8988T (cell line): Measurements from ENCODE around the gene ARHGEF1.

Source experiments
- DNase-seq: peaks from one replicate; pipeline ENCODE4 v3.0.0; 2011

Gene ARHGEF1

GRCh38 chr19:41921577-41922576 lies 38.9 kb downstream of the ARHGEF1 start:
- no peak for DNase-seq

DNA sequence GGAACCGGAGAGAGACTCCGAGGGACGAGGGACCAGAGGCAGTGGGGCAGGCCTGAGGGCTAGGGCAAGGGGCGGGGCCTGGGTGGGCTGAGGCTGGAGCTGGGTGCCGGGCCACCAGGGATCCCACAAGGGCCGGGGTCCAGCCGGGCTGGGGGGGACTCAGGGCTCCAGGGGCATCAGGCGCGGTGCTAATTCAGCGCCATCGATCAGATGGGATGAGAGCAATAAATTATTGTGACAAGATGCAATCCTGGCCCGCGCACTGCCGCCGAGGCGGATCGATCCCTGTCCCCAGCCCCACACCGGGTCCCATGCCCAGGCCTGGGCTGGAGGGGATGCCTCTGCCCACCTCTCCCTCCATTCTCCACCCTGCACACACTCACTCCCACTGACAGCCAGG lies 39.6 kb downstream of the ARHGEF1 start:
- DNase-seq, result no peak

GRCh38 chr19:41923045-41923788 lies 40.2 kb downstream of the ARHGEF1 start:
- no peak for DNase-seq

DNA sequence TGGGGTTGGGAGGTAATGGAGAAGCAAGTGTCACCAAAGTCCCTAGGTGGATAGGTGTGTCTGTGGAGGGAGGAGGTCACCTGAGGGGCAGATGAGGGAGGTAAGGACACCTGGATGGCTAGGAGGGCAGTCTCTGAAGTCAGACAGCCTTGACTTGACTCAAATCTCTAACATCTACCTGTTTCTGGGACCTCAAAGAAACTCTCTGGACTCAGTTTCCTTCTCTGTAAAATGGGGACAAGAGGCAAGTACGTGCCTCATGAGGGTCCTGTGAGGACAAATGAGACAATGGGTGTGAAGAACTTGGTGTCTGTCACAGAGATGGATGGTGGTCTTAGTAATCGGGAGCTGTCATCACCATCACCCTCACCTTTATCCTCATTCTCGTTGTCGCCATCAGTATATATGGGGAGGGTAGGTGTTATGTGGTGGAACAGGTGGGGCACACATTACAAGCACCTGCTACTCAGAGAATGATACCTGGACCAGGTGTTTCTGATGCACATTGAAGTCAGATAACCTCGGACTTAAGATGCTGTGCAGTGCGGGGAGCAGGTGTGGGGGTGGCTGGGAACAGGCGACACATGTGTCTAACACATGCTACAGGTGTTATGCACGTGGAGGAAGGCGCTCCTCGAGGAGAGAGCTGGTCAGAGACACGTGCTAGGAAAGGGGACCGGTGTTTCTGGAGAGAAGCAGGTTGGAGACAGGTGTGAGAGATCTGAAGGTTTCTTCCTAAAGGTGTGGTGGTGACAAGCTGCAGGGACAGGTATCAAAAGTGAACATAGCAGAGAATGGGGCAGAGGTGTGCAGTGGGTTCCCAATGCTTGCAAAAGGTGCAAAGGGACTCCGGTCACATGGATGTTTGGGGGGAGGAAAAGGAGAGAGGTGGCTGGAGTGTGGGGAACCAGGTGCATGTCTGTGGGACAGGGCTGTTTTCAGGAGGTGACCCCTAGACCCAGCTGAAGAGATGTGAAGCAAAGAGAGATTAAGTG lies 41.5 kb downstream of the ARHGEF1 start:
- no peak for DNase-seq

DNA sequence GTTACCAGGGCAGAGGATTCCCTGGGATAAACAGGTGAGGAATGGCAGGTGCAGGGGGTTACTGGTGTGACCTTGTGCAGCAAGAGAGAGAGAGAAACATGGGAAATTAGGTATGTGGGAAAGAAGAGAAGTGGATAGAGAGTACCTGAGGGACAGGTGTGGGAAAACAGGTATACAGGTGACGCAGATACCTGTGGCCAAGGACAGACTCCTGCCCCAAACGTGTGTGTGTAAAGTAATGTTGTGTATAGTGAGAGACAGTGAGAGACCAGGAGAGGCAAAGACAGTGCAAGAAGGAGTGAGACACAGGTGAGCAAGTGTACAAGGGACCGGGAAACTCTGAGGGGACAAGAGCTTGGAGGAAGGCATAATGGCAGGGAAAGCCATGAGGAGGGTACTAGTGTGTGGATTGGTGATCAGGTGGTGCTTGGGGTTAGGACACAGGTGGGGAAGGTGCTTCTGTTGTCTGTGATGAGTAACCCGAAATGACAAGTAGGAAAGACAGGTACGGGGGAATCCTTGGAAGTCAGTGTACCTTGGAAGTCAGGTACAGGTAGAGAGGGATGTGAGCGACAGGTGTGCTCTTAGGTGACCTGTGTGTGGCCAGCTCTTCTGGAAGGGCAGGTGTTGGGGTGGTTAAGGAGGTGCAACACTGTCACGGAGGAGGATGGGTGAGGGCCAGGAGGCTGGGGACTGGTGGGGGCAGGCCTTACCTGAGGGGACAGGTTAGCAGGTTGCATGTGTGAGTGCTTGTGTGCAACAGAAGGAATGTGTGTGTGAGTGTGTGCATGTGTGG lies 42.4 kb downstream of the ARHGEF1 start:
- no peak for DNase-seq

GRCh38 chr19:41926028-41926762 lies 43.2 kb downstream of the ARHGEF1 start:
- no peak for DNase-seq

DNA sequence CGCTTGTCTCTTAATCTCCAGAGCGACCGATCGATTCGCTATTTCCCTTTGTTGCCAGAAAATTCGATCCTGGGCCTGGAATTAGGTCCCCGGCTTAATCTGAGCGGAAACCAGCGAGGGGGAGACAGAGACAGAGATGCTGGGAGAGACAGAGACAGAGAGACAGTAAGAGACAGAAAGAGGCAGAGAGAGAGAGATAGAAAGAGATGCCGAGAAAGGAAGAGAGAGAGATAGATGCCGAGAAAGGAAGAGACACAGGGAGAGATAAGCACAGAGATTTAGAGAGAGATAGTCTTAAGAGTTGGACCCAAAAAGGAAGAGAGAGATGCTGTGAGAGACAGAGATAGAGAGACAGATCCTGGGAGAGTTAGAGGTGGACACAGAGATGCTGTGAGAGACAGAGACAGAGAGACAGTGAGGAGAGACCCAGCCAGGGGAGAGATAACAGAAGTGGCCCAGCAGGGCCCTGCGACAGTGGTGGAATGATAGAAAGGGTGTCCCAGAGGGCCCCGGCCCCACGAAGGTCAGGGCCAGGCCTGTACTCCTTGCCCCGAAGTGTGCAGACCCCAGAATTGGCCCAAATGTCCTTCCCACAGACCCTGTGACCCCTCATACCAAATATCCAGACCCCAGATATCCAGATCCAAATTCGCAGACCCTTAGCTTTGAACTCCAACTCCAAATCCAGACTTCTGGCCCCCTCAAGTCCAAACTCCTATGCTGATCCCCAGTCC lies 43.9 kb downstream of the ARHGEF1 start:
- no peak for DNase-seq

GRCh38 chr19:41927497-41928192 lies 44.7 kb downstream of the ARHGEF1 start:
- DNase-seq, result peak; percentile 72

GRCh38 chr19:41928221-41928683 lies 45.3 kb downstream of the ARHGEF1 start, which contains the start of gene ERFL:
Gene ERFL, minus strand, starts transcription at chr19:41928449. Its CDS starts 15,530 bp downstream, at chr19:41912919.
- peak; percentile 70 for DNase-seq

DNA sequence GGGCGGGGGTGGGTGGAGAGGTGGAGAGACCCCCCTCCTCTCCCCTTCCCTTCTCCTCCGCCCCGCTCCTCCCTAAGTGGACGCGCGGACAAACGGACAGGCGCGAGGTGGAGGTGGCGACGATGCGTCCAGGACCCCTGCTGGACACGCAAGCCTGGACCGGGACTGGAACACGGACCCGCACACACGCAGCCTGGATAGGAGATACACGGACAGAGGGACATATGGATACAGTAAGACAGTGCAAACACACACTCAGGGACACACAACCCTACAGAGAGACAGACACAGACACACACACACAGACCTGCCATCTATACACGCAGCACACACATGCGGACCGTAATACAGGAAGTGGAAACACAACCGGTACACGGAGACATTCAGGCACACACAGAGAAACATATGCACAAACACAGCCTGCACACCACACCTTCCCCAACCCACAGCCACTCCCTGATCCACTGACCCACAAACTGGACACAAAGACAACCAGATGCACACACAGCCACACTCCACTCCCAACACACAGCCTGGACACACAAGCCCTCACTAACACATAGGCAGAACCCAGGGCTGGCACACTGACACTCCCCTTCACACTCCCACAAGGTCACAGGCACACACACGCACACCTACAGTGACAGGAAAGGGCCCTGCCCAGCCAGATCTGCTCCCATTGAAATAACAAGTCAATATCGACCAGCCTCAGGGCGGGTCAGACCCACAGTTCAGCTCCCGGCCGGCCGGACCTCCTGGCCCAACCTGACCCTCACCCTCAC lies 46.0 kb downstream of the ARHGEF1 start:
- DNase-seq, result no peak

GRCh38 chr19:41929536-41930071 lies 46.6 kb downstream of the ARHGEF1 start:
- DNase-seq, result no peak

DNA sequence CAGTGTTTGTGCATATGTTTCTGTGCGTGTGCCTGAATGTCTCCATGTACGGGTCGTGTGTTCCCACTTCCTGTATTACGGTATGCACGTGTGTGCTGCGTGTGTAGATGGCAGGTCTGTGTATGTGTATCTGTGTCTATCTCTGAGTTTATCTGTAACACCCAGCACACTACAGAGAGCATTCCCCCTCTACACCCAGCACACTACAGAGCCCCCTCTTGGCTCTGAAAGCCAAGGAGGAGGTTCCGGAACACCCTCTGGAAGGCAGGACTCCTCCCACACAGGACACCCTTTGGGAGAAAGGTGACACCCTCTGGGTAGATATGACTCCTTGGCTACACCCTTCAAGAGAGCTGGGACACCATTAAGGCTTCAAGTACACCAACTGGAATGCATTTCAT lies 47.3 kb downstream of the ARHGEF1 start:
- no peak for DNase-seq

DNA sequence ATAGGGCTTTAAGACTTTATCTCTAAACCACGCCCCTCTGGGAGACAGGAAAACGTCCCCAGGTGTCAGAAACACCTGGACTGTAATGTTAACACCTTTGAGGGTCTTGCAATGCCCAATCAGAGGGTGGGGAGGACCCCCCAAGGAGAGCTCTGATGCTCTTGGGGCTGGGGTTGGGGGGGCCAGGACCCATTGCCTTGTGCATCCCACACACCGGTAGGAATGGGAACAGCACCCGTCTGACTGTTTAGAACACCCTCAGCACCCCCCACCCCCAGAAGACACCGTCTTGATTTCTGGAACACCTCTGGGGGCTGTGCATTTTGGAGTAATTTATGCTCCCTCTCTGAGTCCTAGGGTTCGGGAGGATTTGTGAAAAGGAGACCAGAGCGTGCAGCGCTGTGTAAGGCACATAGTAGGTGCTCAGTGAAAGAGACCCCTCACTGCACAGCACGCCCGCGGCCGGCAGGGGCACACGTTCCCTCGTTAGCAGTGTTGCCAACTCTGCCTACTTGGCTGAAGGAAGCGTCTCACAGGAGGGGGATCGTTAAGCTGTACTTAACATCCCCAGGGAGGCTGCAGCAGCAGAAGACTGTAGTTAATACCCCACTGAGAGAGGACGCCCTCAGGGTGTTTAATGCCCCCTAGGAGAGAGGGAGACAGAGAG lies 48.1 kb downstream of the ARHGEF1 start:
- no peak for DNase-seq

DNA sequence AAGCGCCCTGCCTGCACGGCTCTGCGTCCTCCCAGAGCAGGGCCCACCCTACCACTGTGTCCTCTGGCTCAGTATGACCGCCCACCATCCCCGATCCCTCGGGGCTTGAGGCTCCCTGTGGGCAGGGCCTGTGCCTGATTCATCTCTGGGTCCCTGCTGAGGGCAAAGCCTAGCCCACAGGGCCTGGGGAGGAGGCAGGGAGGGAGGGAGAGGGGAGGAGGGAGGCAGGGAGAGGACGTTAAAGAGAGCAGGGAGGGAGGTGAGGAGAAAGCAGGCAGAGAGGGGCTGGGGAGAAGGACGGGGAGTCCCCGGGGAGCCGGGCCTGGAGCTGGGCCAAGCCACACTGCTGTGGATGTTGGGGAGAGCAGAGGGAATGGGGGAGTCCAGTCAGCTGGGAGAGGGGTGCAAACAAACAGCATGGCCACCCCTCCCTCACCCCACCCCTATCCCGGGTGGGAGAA lies 49.3 kb downstream of the ARHGEF1 start:
- no peak for DNase-seq

- DNase-seq, result no peak
Observed at GRCh38 chr19:41932720-41933332, 49.8 kb downstream of the ARHGEF1 start.

DNA sequence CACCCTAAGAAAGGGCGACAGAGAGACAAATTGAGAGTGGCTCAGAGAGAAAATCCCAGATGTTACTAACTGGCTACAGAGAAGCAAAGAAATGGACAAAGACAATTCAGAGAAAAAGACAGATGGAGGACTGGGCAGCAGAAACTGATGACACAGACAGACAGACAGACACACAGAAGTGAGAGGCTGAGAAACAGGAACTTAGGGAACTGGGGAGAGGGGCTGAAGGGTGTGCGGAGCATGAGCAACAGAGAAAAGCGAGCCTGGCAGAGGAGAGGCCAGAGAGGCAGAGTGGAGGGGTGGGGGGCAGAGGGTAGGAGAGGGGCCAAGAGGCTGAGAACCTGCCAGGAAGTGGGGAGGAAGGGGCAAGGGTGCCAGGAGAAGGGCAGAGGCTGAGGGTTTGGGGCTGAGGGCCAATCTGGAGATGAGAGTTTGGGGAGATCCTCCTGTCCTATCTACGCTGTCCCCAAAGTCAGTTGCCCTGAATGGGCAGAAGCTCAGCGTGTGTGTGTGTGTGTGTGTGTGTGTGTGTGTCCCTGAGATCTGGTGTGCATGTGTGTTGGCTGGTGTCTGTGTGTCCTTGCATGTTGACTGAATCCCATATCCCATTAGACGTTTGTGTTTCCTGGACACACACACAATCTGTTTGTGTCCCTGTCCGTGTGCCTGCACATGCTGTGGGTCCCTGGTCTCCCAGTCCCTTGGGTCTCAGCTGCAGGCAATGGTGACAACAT lies 50.9 kb downstream of the ARHGEF1 start:
- DNase-seq, result no peak
